Measurements from ENCODE around the gene SLC10A2. TPM values are rescaled to one million over a fixed set of nuclear protein-coding genes. Genes with fewer than 3 reads are reported as not detected.

The SLC10A2 gene
- total RNA-seq, 1 experiment from 2014 or later: not detected

GRCh38 chr13:103004661-103005345 lies 61.4 kb downstream of the SLC10A2 start:
- DNase-seq (ENCODE audit: low read depth, low spot score): no peak
- in situ Hi-C loops (cut with HindIII; ENCODE audit: low pct_unique_long_range_greater_than_20kb, low sequenced_read_pairs): no loop called here

GRCh38 chr13:103003631-103004030 lies 62.6 kb downstream of the SLC10A2 start:
- DNase-seq (ENCODE audit: low read depth, low spot score): no peak
- in situ Hi-C loops (cut with HindIII; ENCODE audit: low pct_unique_long_range_greater_than_20kb, low sequenced_read_pairs): no loop called here

GRCh38 chr13:103002279-103002678 lies 63.9 kb downstream of the SLC10A2 start:
- no peak for DNase-seq (ENCODE audit: low read depth, low spot score)
- in situ Hi-C loops (cut with HindIII; ENCODE audit: low pct_unique_long_range_greater_than_20kb, low sequenced_read_pairs): no loop called here

- in situ Hi-C loops (cut with HindIII; ENCODE audit: low pct_unique_long_range_greater_than_20kb, low sequenced_read_pairs): no loop called here
- DNase-seq (ENCODE audit: low read depth, low spot score): no peak
Observed at GRCh38 chr13:103000157-103000556, 66.1 kb downstream of the SLC10A2 start.

- no peak for DNase-seq (ENCODE audit: low read depth, low spot score)
- in situ Hi-C loops (cut with HindIII; ENCODE audit: low pct_unique_long_range_greater_than_20kb, low sequenced_read_pairs): no loop called here
Observed at GRCh38 chr13:102999499-102999898, 66.7 kb downstream of the SLC10A2 start.

Other genes with a start within 250 kb of the SLC10A2 start
- gene ERCC5, start 220.4 kb downstream of the SLC10A2 start, total RNA-seq (2014; rRNA removed; shearing (Covaris generic)): 42.5 and 52.0 TPM in 2 replicates

Measured in SK-MEL-5 (cell line).